Stimulated activated CD4-positive, alpha-beta T cell treated with anti-CD3 and anti-CD28 coated beads, Interleukin-2, amount 100 ng/mL, for 48 hours (primary cell): Measurements from ENCODE around the gene MDM4.
"Not testable (repeated sequence)": the region's sequence is repeated elsewhere in the genome, so short reads cannot be mapped to it uniquely, and the experiment has no call there.

Experiments
- DNase-seq, 2 donors: peaks; one replicate each; pipeline ENCODE4 v3.0.0-alpha.2; 2020

The MDM4 gene

GRCh38 chr1:204563780-204564179 is 47.6 kb downstream of the MDM4 start:
- DNase-seq, result no peak

GRCh38 chr1:204564835-204565234 is 48.6 kb downstream of the MDM4 start:
- DNase-seq, result no peak

- peak; percentile 36 to 46 for DNase-seq
These were observed 49.7 kb downstream of the MDM4 start for GRCh38 chr1:204565617-204566582.

- DNase-seq, result no peak
These were observed 50.4 kb downstream of the MDM4 start for GRCh38 chr1:204566583-204566955.

GRCh38 chr1:204567071-204567470 is 50.9 kb downstream of the MDM4 start:
- no peak for DNase-seq

- DNase-seq, result no peak
These were observed 52.5 kb downstream of the MDM4 start for GRCh38 chr1:204568576-204569315.

- DNase-seq, result no peak
These were observed 53.3 kb downstream of the MDM4 start for GRCh38 chr1:204569478-204569877.

- DNase-seq, result not testable (repeated sequence)
These were observed 53.8 kb downstream of the MDM4 start for GRCh38 chr1:204570021-204570420.

GRCh38 chr1:204571128-204571527 is 54.9 kb downstream of the MDM4 start:
- no peak for DNase-seq

GRCh38 chr1:204571631-204572030 is 55.4 kb downstream of the MDM4 start:
- DNase-seq, result no peak

GRCh38 chr1:204572923-204573922 is 57.0 kb downstream of the MDM4 start:
- no peak for DNase-seq

- DNase-seq, result no peak
These were observed 58.0 kb downstream of the MDM4 start for GRCh38 chr1:204574016-204574864.

- DNase-seq, result no peak
These were observed 58.6 kb downstream of the MDM4 start for GRCh38 chr1:204574865-204575163.

GRCh38 chr1:204575221-204576190 is 59.3 kb downstream of the MDM4 start:
- no peak for DNase-seq

GRCh38 chr1:204576422-204576821 is 60.2 kb downstream of the MDM4 start:
- DNase-seq, result no peak

- DNase-seq, result no peak
These were observed 61.7 kb downstream of the MDM4 start for GRCh38 chr1:204577794-204578478.

- DNase-seq, result no peak
These were observed 62.9 kb downstream of the MDM4 start for GRCh38 chr1:204578867-204579664.

GRCh38 chr1:204579681-204580080 is 63.5 kb downstream of the MDM4 start:
- DNase-seq, result no peak

- no peak for DNase-seq
These were observed 64.7 kb downstream of the MDM4 start for GRCh38 chr1:204580862-204581261.
